Liver (tissue), 9 donors: ENCODE measurements around the gene CNNM2. TPM values are rescaled to one million over a fixed set of nuclear protein-coding genes. Genes with fewer than 3 reads are reported as not detected.
"Not testable (repeated sequence)": the region's sequence is repeated elsewhere in the genome, so short reads cannot be mapped to it uniquely, and the experiment has no call there.

Experiments used
- DNase-seq: peaks from one replicate; pipeline ENCODE4 v3.0.0-alpha.2; 2017; ENCODE audit warnings: low spot score
- H3K27ac ChIP-seq, 2 donors: one replicate each; pipeline ENCODE4 v1.7.0; 2013; ENCODE audit warnings: inconsistent platforms in 2 of 2, low read length in 2 of 2, control low read depth in 1 of 2, low read depth in 1 of 2, mild to moderate bottlenecking in 1 of 2
- H3K27me3 ChIP-seq, 4 donors: one replicate each; pipeline versions ENCODE4 v1.6.1 to v1.7.0; 2013; ENCODE audit warnings: low read length in 3 of 4, inconsistent platforms in 1 of 4, mild to moderate bottlenecking in 1 of 4, moderate library complexity in 1 of 4; ENCODE audit not compliant: control insufficient read depth in 4 of 4, insufficient read depth in 4 of 4
- H3K36me3 ChIP-seq, 4 donors: one replicate each; pipeline versions ENCODE4 v1.6.1 to v1.7.0; 2013; ENCODE audit warnings: low read length in 3 of 4, mild to moderate bottlenecking in 3 of 4, low read depth in 1 of 4, moderate library complexity in 1 of 4; ENCODE audit not compliant: control insufficient read depth in 4 of 4, insufficient read depth in 3 of 4
- H3K4me1 ChIP-seq, 4 donors: one replicate each; pipeline versions ENCODE4 v1.6.1 to v1.7.0; 2013; ENCODE audit warnings: low read length in 3 of 4, mild to moderate bottlenecking in 3 of 4, moderate library complexity in 1 of 4; ENCODE audit not compliant: control insufficient read depth in 4 of 4, insufficient read depth in 4 of 4
- H3K4me3 ChIP-seq, 3 donors: one replicate each; pipeline versions ENCODE4 v1.6.1 to v1.7.0; 2013; ENCODE audit warnings: low read length in 3 of 3, control low read depth in 1 of 3, low read depth in 1 of 3, mild to moderate bottlenecking in 1 of 3
- H3K9ac ChIP-seq, 2 donors: one replicate each; pipeline ENCODE4 v1.7.0; 2013; ENCODE audit warnings: low read length in 2 of 2, mild to moderate bottlenecking in 2 of 2, moderate library complexity in 2 of 2, control low read depth in 1 of 2, low read depth in 1 of 2
- H3K9me3 ChIP-seq, 4 donors: one replicate each; pipeline versions ENCODE4 v1.6.1 to v1.7.0; 2013; ENCODE audit warnings: low read length in 3 of 4; ENCODE audit not compliant: control insufficient read depth in 4 of 4
- FOXA1 ChIP-seq: IDR thresholded peaks from 2 replicates; pipeline ENCODE4 v1.6.1; 2016; ENCODE audit warnings: antibody characterized with exemption
- GABPA ChIP-seq, 2 donors: IDR thresholded peaks in 1 of 2; conservative IDR thresholded peaks in 1 of 2; 2 replicates each; pipeline ENCODE4 v1.6.1; 2016; ENCODE audit warnings: antibody characterized with exemption in 2 of 2, mild to moderate bottlenecking in 1 of 2, moderate library complexity in 1 of 2
- HNF4A ChIP-seq, 2 donors: conservative IDR thresholded peaks; 2 replicates each; pipeline ENCODE4 v1.6.1; 2016; ENCODE audit warnings: antibody characterized with exemption in 2 of 2, mild to moderate bottlenecking in 2 of 2
- JUND ChIP-seq, 2 donors: IDR thresholded peaks; 2 replicates each; pipeline ENCODE4 v1.6.1; 2016; ENCODE audit warnings: antibody characterized with exemption in 2 of 2
- RAD21 ChIP-seq, 2 donors: IDR thresholded peaks; 2 replicates each; pipeline ENCODE4 v1.6.1; 2016; ENCODE audit warnings: antibody characterized with exemption in 2 of 2, mild to moderate bottlenecking in 2 of 2
- RXRA ChIP-seq, 2 donors: IDR thresholded peaks; 2 replicates each; pipeline ENCODE4 v1.6.1; 2017 to 2018; ENCODE audit warnings: antibody characterized with exemption in 2 of 2, mild to moderate bottlenecking in 1 of 2
- SP1 ChIP-seq: IDR thresholded peaks from 2 replicates; pipeline ENCODE4 v1.6.1; 2018; ENCODE audit warnings: antibody characterized with exemption, mild to moderate bottlenecking
- TAF1 ChIP-seq: conservative IDR thresholded peaks from 2 replicates; pipeline ENCODE4 v1.6.1; 2016; ENCODE audit warnings: antibody characterized with exemption, mild to moderate bottlenecking
- YY1 ChIP-seq: IDR thresholded peaks from 2 replicates; pipeline ENCODE4 v1.6.1; 2016; ENCODE audit warnings: antibody characterized with exemption, mild to moderate bottlenecking
- WGBS: extraction: QIAGEN DNeasy Blood & Tissue Kit; methylation state at CpG from one replicate; pipeline ENCODE4 v1.1.7; 2013; 5-methylcytosine and 5-hydroxymethylcytosine counted together
- polyA plus RNA-seq, 2 donors: library from polyadenylated mRNA; stranded (reverse) in 1 of 2; unstranded in 1 of 2; fragments of 200-250 nt in 1 of 2; fragments of >200 nt in 1 of 2; fragmentation: Nextera tagmentation in 1 of 2; extraction: Ambion mirVana in 1 of 2; gene quantifications; one replicate each; pipeline versions ENCODE4 v1.2.1 to v1.2.3, GENCODE V29; 2013 to 2015
- total RNA-seq, 2 donors: library from RNA; depleted of rRNA; stranded (reverse); fragments of >200 nt; gene quantifications; one replicate each; pipeline ENCODE4 v1.2.3, GENCODE V29; 2014
- TF ChIP-seq, protein P1 (sequence below): fragments of 150-350 bp; IDR thresholded peaks from 2 replicates; pipeline ENCODE4 v1.5.1; 2017; ENCODE audit warnings: improper control_type of control experiment, low read depth, low read length; ENCODE audit not compliant: missing input control
- TF ChIP-seq, protein P2 (sequence below): IDR thresholded peaks from 2 replicates; pipeline ENCODE4 v1.6.1; 2016; ENCODE audit warnings: antibody characterized with exemption
- TF ChIP-seq, protein P3 (sequence below): IDR thresholded peaks from 2 replicates; pipeline ENCODE4 v1.6.1; 2016; ENCODE audit warnings: antibody characterized with exemption
- TF ChIP-seq, protein P4 (sequence below): IDR thresholded peaks from 2 replicates; pipeline ENCODE4 v1.6.1; 2016; ENCODE audit warnings: antibody characterized with exemption, mild to moderate bottlenecking
- donor health status: healthy.
- donor health status: healthy.
- donor health status: healthy.
- donor health status: healthy.
- donor health status: healthy.

The CNNM2 gene
- total and polyA plus RNA-seq, 4 donors: 2.0 to 10.8 (median 6.9) TPM

DNA sequence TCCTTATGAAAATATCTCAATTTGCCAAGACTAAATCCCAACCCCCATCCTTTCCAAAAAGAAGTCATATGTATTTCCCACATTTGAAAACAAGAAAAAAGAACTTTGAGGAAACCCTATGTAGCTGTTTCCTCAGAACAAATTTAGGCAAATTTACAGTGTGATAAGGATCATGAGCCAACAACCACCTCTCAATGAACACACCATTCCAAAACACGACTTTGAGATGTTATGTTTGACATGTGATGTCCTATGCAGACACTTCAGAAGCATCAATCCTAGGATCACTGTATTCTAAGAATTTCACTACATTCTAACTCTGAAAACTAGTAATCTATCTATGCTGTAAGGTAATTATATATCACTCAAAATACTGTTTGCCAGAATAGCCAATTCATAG is 212.8 kb downstream of the CNNM2 start (continued):
- TF ChIP-seq, protein P1, sequence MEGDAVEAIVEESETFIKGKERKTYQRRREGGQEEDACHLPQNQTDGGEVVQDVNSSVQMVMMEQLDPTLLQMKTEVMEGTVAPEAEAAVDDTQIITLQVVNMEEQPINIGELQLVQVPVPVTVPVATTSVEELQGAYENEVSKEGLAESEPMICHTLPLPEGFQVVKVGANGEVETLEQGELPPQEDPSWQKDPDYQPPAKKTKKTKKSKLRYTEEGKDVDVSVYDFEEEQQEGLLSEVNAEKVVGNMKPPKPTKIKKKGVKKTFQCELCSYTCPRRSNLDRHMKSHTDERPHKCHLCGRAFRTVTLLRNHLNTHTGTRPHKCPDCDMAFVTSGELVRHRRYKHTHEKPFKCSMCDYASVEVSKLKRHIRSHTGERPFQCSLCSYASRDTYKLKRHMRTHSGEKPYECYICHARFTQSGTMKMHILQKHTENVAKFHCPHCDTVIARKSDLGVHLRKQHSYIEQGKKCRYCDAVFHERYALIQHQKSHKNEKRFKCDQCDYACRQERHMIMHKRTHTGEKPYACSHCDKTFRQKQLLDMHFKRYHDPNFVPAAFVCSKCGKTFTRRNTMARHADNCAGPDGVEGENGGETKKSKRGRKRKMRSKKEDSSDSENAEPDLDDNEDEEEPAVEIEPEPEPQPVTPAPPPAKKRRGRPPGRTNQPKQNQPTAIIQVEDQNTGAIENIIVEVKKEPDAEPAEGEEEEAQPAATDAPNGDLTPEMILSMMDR: no peak
- TF ChIP-seq TAF1 (no peak), GABPA (IDR thresholded peaks at IDR 0.05 in 1 of 2, conservative IDR thresholded peaks at IDR 0.05 in 1 of 2) (no peak), YY1 (no peak), RAD21 (IDR thresholded peaks at IDR 0.05) (no peak), RXRA (IDR thresholded peaks at IDR 0.05) (no peak), JUND (IDR thresholded peaks at IDR 0.05) (no peak), HNF4A (conservative IDR thresholded peaks at IDR 0.05) (no peak)
- TF ChIP-seq, protein P2, sequence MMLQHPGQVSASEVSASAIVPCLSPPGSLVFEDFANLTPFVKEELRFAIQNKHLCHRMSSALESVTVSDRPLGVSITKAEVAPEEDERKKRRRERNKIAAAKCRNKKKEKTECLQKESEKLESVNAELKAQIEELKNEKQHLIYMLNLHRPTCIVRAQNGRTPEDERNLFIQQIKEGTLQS: no peak
- TF ChIP-seq, protein P3, sequence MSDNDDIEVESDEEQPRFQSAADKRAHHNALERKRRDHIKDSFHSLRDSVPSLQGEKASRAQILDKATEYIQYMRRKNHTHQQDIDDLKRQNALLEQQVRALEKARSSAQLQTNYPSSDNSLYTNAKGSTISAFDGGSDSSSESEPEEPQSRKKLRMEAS: no peak

DNA sequence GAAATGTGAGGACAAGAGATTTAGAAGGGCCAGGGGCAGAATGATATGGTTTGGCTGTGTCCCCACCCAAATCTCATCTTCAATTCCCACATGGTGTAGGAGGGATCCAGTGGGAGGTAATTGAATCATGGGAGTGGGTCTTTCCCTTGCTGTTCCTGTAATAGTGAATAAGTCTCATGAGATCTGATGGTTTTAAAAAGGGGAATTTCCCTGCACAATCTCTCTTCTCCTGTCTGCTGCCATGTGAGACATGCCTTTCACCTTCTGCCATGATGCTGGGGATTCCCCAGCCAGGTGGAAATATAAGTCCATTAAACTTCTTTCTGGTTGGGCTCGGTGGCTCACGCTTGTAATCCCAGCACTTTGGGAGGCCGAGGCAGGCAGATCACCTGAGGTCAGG is 217.1 kb downstream of the CNNM2 start:
- not testable (repeated sequence) for H3K9ac ChIP-seq, H3K4me1 ChIP-seq, H3K27me3 ChIP-seq, DNase-seq, H3K4me3 ChIP-seq, H3K9me3 ChIP-seq, H3K27ac ChIP-seq
- over 99% methylated on average over 3 of the region's 3 CpGs for WGBS
- peaks cover 6 to 27% (median 10%) of the 10 kb centered on the region in 4 donors for H3K36me3 ChIP-seq

DNA sequence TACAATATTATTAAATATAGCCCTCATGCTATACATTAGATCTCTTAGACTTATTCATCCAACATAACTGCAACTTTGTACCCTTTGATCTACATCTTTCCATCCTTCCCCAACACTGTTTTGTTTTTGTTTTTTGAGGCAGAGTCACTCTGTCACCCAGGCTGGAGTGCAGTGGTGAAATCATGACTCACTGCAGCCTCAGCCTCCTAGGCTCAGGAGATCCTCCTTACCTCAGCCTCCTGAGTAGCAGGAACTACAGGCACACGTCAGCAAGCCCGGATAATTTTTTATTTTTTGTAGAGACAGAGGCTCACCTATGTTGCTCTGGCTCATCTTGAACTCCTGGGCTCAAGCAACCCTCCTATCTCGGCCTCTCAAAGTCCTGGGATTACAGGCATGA is 221.7 kb downstream of the CNNM2 start:
- DNase-seq: no peak
- WGBS: 96% methylated on average over 3 of the region's 3 CpGs
- Histone ChIP-seq H3K27me3 (no peaks in the 10 kb centered on the region), H3K27ac (no peak overlapping the region), H3K9ac (no peak overlapping the region), H3K36me3 (peaks cover 2 to 29% (median 11%) of the 10 kb centered on the region in 4 donors), H3K4me1 (peaks cover 0 to 5% (median under 1%) of the 10 kb centered on the region in 4 donors), H3K9me3 (no peaks in the 10 kb centered on the region), H3K4me3 (no peak overlapping the region)
- TF ChIP-seq HNF4A (conservative IDR thresholded peaks at IDR 0.05) (no peak), TAF1 (no peak), FOXA1 (no peak), GABPA (IDR thresholded peaks at IDR 0.05 in 1 of 2, conservative IDR thresholded peaks at IDR 0.05 in 1 of 2) (no peak), RAD21 (IDR thresholded peaks at IDR 0.05) (no peak), YY1 (no peak), JUND (IDR thresholded peaks at IDR 0.05) (no peak), SP1 (no peak)
- TF ChIP-seq, protein P2: no peak
- TF ChIP-seq, protein P3: no peak
- TF ChIP-seq, protein P4, sequence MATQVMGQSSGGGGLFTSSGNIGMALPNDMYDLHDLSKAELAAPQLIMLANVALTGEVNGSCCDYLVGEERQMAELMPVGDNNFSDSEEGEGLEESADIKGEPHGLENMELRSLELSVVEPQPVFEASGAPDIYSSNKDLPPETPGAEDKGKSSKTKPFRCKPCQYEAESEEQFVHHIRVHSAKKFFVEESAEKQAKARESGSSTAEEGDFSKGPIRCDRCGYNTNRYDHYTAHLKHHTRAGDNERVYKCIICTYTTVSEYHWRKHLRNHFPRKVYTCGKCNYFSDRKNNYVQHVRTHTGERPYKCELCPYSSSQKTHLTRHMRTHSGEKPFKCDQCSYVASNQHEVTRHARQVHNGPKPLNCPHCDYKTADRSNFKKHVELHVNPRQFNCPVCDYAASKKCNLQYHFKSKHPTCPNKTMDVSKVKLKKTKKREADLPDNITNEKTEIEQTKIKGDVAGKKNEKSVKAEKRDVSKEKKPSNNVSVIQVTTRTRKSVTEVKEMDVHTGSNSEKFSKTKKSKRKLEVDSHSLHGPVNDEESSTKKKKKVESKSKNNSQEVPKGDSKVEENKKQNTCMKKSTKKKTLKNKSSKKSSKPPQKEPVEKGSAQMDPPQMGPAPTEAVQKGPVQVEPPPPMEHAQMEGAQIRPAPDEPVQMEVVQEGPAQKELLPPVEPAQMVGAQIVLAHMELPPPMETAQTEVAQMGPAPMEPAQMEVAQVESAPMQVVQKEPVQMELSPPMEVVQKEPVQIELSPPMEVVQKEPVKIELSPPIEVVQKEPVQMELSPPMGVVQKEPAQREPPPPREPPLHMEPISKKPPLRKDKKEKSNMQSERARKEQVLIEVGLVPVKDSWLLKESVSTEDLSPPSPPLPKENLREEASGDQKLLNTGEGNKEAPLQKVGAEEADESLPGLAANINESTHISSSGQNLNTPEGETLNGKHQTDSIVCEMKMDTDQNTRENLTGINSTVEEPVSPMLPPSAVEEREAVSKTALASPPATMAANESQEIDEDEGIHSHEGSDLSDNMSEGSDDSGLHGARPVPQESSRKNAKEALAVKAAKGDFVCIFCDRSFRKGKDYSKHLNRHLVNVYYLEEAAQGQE: no peak
- TF ChIP-seq, protein P1: no peak
